Activated T-helper 1 cell treated with anti-CD3 and anti-CD28 coated beads, Interleukin-12 subunit alpha, Interleukin-12 subunit beta, Interleukin-2, Interleukin-4 antibody, amounts not matched to agents 30 ng/mL and 10 ng/mL and 1 ng/mL, durations not matched to agents 14 hours and 24 hours and 36 hours (primary cell): ENCODE measurements around the gene SCUBE3. TPM values are rescaled to one million over a fixed set of nuclear protein-coding genes. Genes with fewer than 3 reads are reported as not detected.

Experiments
- DNase-seq: peaks from one replicate; pipeline ENCODE4 v3.0.0; 2021; ENCODE audit warnings: low spot score
- H3K27ac Mint-ChIP-seq: one replicate; pipeline ENCODE4 v1.8.0; 2021; ENCODE audit warnings: mild to moderate bottlenecking, mixed read lengths
- H3K27me3 Mint-ChIP-seq: one replicate; pipeline ENCODE4 v1.8.0; 2022; ENCODE audit warnings: mild to moderate bottlenecking, moderate library complexity, mixed read lengths; ENCODE audit not compliant: insufficient read depth
- H3K36me3 Mint-ChIP-seq: one replicate; pipeline ENCODE4 v1.8.0; 2021; ENCODE audit warnings: low read depth, mixed read lengths
- H3K4me1 Mint-ChIP-seq: one replicate; pipeline ENCODE4 v1.8.0; 2021; ENCODE audit warnings: low read depth, mixed read lengths
- H3K4me3 Mint-ChIP-seq: one replicate; pipeline ENCODE4 v1.8.0; 2021; ENCODE audit warnings: mild to moderate bottlenecking, moderate library complexity, mixed read lengths
- H3K9me3 Mint-ChIP-seq: one replicate; pipeline ENCODE4 v1.8.0; 2021; ENCODE audit warnings: mixed read lengths
- intact Hi-C: fragments of 100-400 bp; cut with micrococcal nuclease; formaldehyde crosslinking; loops from one replicate; pipeline ENCODE4 v1.15.1; 2024
- total RNA-seq: library from RNA; stranded (reverse); gene quantifications from 2 replicates; pipeline ENCODE4 v1.2.3, GENCODE V29; 2022

Gene SCUBE3
- total RNA-seq, 1 donor from 2014 or later, result not detected

GRCh38 chr6:35185302-35185681 is 28.5 kb upstream of the SCUBE3 start:
- H3K4me3 Mint-ChIP-seq, result no peak overlapping the region
- H3K27ac Mint-ChIP-seq, result no peak overlapping the region
- intact Hi-C loops, result no loop called here
- peaks cover 32% of the 10 kb centered on the region for H3K27me3 Mint-ChIP-seq
- no peaks in the 10 kb centered on the region for H3K4me1 Mint-ChIP-seq
- no peaks in the 10 kb centered on the region for H3K36me3 Mint-ChIP-seq
- DNase-seq, result no peak
- H3K9me3 Mint-ChIP-seq, result no peaks in the 10 kb centered on the region

- Mint-ChIP-seq H3K27ac (no peak overlapping the region), H3K27me3 (peaks cover 30% of the 10 kb centered on the region), H3K9me3 (no peaks in the 10 kb centered on the region), H3K36me3 (no peaks in the 10 kb centered on the region), H3K4me1 (no peaks in the 10 kb centered on the region), H3K4me3 (no peak overlapping the region)
- DNase-seq, result no peak
- intact Hi-C loops, result no loop called here
Measured at GRCh38 chr6:35185971-35186370, 27.8 kb upstream of the SCUBE3 start.

- Mint-ChIP-seq H3K4me1 (no peaks in the 10 kb centered on the region), H3K27ac (no peak overlapping the region)
- intact Hi-C loops, result no loop called here
Measured at GRCh38 chr6:35186571-35186970, 27.2 kb upstream of the SCUBE3 start.

GRCh38 chr6:35188886-35189285 is 24.9 kb upstream of the SCUBE3 start:
- intact Hi-C loops, result no loop called here
- Mint-ChIP-seq H3K9me3 (no peaks in the 10 kb centered on the region), H3K4me3 (no peak overlapping the region), H3K27ac (no peak overlapping the region), H3K4me1 (no peaks in the 10 kb centered on the region), H3K27me3 (peaks cover 18% of the 10 kb centered on the region), H3K36me3 (no peaks in the 10 kb centered on the region)
- no peak for DNase-seq

More at GRCh38 chr6:35186571-35186970, 27.2 kb upstream of the SCUBE3 start:
- peaks cover 30% of the 10 kb centered on the region for H3K27me3 Mint-ChIP-seq
- H3K36me3 Mint-ChIP-seq, result no peaks in the 10 kb centered on the region
- no peaks in the 10 kb centered on the region for H3K9me3 Mint-ChIP-seq
- no peak overlapping the region for H3K4me3 Mint-ChIP-seq
- no peak for DNase-seq

GRCh38 chr6:35190306-35190705 is 23.4 kb upstream of the SCUBE3 start:
- peaks cover 15% of the 10 kb centered on the region for H3K27me3 Mint-ChIP-seq
- no peak overlapping the region for H3K4me3 Mint-ChIP-seq
- no peaks in the 10 kb centered on the region for H3K36me3 Mint-ChIP-seq
- no peak overlapping the region for H3K27ac Mint-ChIP-seq
- H3K9me3 Mint-ChIP-seq, result no peaks in the 10 kb centered on the region
- H3K4me1 Mint-ChIP-seq, result no peaks in the 10 kb centered on the region
- intact Hi-C loops, result no loop called here
- DNase-seq, result no peak

- no peak for DNase-seq
- intact Hi-C loops, result no loop called here
- H3K27me3 Mint-ChIP-seq, result peaks cover 13% of the 10 kb centered on the region
- no peaks in the 10 kb centered on the region for H3K36me3 Mint-ChIP-seq
- no peak overlapping the region for H3K4me3 Mint-ChIP-seq
- H3K4me1 Mint-ChIP-seq, result no peaks in the 10 kb centered on the region
- H3K27ac Mint-ChIP-seq, result no peak overlapping the region
- no peaks in the 10 kb centered on the region for H3K9me3 Mint-ChIP-seq
Measured at GRCh38 chr6:35191889-35192288, 21.9 kb upstream of the SCUBE3 start.

GRCh38 chr6:35192301-35192860 is 21.4 kb upstream of the SCUBE3 start:
- H3K27me3 Mint-ChIP-seq, result peaks cover 15% of the 10 kb centered on the region
- no peaks in the 10 kb centered on the region for H3K9me3 Mint-ChIP-seq
- H3K4me3 Mint-ChIP-seq, result no peak overlapping the region
- H3K27ac Mint-ChIP-seq, result no peak overlapping the region
- intact Hi-C loops, result no loop called here
- no peaks in the 10 kb centered on the region for H3K4me1 Mint-ChIP-seq
- DNase-seq, result no peak
- no peaks in the 10 kb centered on the region for H3K36me3 Mint-ChIP-seq

GRCh38 chr6:35194390-35194789 is 19.4 kb upstream of the SCUBE3 start:
- no peak overlapping the region for H3K4me3 Mint-ChIP-seq

GRCh38 chr6:35195120-35195780 is 18.5 kb upstream of the SCUBE3 start:
- DNase-seq, result no peak
- no peaks in the 10 kb centered on the region for H3K36me3 Mint-ChIP-seq

More at GRCh38 chr6:35194390-35194789, 19.4 kb upstream of the SCUBE3 start:
- DNase-seq, result no peak
- no peaks in the 10 kb centered on the region for H3K4me1 Mint-ChIP-seq
- no peaks in the 10 kb centered on the region for H3K36me3 Mint-ChIP-seq
- H3K27me3 Mint-ChIP-seq, result peaks cover 12% of the 10 kb centered on the region
- intact Hi-C loops, result no loop called here
- H3K9me3 Mint-ChIP-seq, result no peaks in the 10 kb centered on the region
- no peak overlapping the region for H3K27ac Mint-ChIP-seq

GRCh38 chr6:35197196-35197595 is 16.6 kb upstream of the SCUBE3 start:
- intact Hi-C loops, result no loop called here
- Mint-ChIP-seq H3K27ac (no peak overlapping the region), H3K9me3 (no peaks in the 10 kb centered on the region), H3K27me3 (peaks cover 12% of the 10 kb centered on the region), H3K4me1 (no peaks in the 10 kb centered on the region), H3K4me3 (no peak overlapping the region), H3K36me3 (no peaks in the 10 kb centered on the region)
- no peak for DNase-seq

More at GRCh38 chr6:35195120-35195780, 18.5 kb upstream of the SCUBE3 start:
- Mint-ChIP-seq H3K4me3 (no peak overlapping the region), H3K4me1 (no peaks in the 10 kb centered on the region), H3K27ac (no peak overlapping the region), H3K27me3 (peaks cover 12% of the 10 kb centered on the region), H3K9me3 (no peaks in the 10 kb centered on the region)
- intact Hi-C loops, result no loop called here

GRCh38 chr6:35199866-35200265 is 13.9 kb upstream of the SCUBE3 start:
- Mint-ChIP-seq H3K36me3 (no peaks in the 10 kb centered on the region), H3K4me3 (no peak overlapping the region), H3K27ac (no peak overlapping the region), H3K4me1 (no peaks in the 10 kb centered on the region), H3K9me3 (no peaks in the 10 kb centered on the region), H3K27me3 (peaks cover 32% of the 10 kb centered on the region)
- no peak for DNase-seq
- intact Hi-C loops, result no loop called here

GRCh38 chr6:35202066-35202546 is 11.7 kb upstream of the SCUBE3 start:
- DNase-seq, result no peak
- intact Hi-C loops, result no loop called here
- Mint-ChIP-seq H3K9me3 (no peaks in the 10 kb centered on the region), H3K27ac (no peak overlapping the region), H3K27me3 (peaks cover 33% of the 10 kb centered on the region), H3K4me1 (no peaks in the 10 kb centered on the region), H3K4me3 (no peak overlapping the region), H3K36me3 (no peaks in the 10 kb centered on the region)

GRCh38 chr6:35203152-35203670 is 10.5 kb upstream of the SCUBE3 start:
- Mint-ChIP-seq H3K27me3 (peaks cover 42% of the 10 kb centered on the region), H3K27ac (no peak overlapping the region), H3K9me3 (no peaks in the 10 kb centered on the region), H3K4me3 (no peak overlapping the region), H3K4me1 (no peaks in the 10 kb centered on the region), H3K36me3 (no peaks in the 10 kb centered on the region)
- intact Hi-C loops, result no loop called here
- no peak for DNase-seq
